ENCODE results near the gene DCK. TPM values are rescaled to one million over a fixed set of nuclear protein-coding genes. Genes with fewer than 3 reads are reported as not detected.
"Not testable (repeated sequence)": the region's sequence is repeated elsewhere in the genome, so short reads cannot be mapped to it uniquely, and the experiment has no call there.

DCK gene
- total RNA-seq, 6 experiments from 2014 or later: 1.9 to 7.2 (median 3.6) TPM

DNA sequence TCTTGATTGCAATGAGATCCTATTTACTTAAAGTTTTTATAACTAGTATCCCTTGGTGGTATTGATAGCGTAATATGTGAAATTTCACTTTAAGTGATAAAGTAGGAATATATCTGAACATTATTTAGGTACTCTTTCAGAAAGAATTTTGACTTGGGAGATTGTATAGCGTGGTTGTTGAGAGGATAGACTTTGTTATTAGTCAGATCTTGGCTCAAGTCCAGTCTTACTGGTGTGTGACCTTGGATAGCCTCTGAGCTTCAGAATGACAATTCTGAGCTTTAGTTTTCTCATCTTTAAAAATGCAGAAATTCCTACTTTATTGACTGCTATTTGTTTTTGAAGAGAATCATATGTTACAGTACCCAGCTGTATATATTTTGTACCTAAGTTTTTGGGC lies 32.6 kb downstream of the DCK start:
- Histone ChIP-seq H3K4me1 (peaks cover 0 to 12% (median 0%) of the 10 kb centered on the region in 4 donors), H3K36me3 (no peaks in the 10 kb centered on the region), H3K27me3 (no peaks in the 10 kb centered on the region), H3K4me3 (no peak overlapping the region), H3K27ac (no peak overlapping the region), H3K9me3 (no peaks in the 10 kb centered on the region)
- intact Hi-C loops (cut with DNase I): no loop called here
- TF ChIP-seq, protein P1, sequence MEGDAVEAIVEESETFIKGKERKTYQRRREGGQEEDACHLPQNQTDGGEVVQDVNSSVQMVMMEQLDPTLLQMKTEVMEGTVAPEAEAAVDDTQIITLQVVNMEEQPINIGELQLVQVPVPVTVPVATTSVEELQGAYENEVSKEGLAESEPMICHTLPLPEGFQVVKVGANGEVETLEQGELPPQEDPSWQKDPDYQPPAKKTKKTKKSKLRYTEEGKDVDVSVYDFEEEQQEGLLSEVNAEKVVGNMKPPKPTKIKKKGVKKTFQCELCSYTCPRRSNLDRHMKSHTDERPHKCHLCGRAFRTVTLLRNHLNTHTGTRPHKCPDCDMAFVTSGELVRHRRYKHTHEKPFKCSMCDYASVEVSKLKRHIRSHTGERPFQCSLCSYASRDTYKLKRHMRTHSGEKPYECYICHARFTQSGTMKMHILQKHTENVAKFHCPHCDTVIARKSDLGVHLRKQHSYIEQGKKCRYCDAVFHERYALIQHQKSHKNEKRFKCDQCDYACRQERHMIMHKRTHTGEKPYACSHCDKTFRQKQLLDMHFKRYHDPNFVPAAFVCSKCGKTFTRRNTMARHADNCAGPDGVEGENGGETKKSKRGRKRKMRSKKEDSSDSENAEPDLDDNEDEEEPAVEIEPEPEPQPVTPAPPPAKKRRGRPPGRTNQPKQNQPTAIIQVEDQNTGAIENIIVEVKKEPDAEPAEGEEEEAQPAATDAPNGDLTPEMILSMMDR (IDR thresholded peaks at IDR 0.05): no peak
- TF ChIP-seq POLR2A (IDR thresholded peaks at IDR 0.05): no peak
- WGBS (ENCODE audit: insufficient coverage, low coverage, low lambda C conversion rate, missing lambda C conversion rate): 47% methylated on average over 2 of the region's 2 CpGs
- no peak for DNase-seq
- ATAC-seq: peak; percentile 78 to 91 (median 87)

DNA sequence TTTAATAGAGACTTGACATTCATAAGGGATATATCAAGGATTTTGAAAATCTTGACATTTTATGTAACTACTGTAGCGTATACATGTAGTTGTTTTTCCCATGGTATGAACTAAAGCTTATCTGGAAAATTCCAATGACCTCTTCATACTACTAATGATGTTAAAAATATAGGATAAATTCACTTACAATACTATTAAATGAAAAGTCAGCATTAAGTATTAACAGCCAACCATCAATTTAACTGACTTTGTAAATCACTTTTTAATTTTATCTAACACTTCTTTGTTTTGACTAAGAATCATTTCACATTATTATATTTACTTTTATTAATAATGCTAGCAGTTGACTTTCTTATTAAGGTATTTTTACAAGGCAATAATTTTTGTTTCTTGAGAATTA lies 34.2 kb downstream of the DCK start:
- 100% methylated on average over 1 of the region's 1 CpG for WGBS (ENCODE audit: insufficient coverage, low coverage, low lambda C conversion rate, missing lambda C conversion rate)
- no peak for ATAC-seq
- DNase-seq: no peak
- Histone ChIP-seq H3K4me3 (no peak overlapping the region), H3K36me3 (no peaks in the 10 kb centered on the region), H3K4me1 (peaks cover 0 to 12% (median 0%) of the 10 kb centered on the region in 4 donors), H3K27ac (no peak overlapping the region), H3K27me3 (no peaks in the 10 kb centered on the region), H3K9me3 (no peaks in the 10 kb centered on the region)
- intact Hi-C loops (cut with DNase I): no loop called here
- TF ChIP-seq POLR2A (IDR thresholded peaks at IDR 0.05): no peak
- TF ChIP-seq, protein P1 (IDR thresholded peaks at IDR 0.05): no peak

DNA sequence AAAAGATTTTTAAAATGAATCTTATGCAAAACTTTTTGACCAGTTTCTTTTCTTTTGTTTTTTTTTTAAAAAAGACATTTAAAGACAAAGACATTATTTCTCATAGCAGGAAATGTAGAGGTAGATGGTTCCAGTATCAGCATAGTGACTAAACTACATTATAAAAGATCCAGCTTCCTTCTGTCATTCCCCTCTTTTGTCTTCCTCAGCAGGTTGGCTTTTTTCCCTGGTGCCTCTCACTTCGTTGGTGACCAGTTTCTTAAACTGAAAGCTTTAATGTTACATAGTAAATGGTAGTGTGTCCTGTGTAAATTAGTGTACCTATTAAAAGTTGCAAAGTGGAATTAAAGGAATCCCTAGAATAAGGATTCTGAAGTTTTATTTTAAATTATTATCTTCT lies 36.1 kb downstream of the DCK start:
- no peak for ATAC-seq
- TF ChIP-seq POLR2A (IDR thresholded peaks at IDR 0.05): no peak
- TF ChIP-seq, protein P1 (IDR thresholded peaks at IDR 0.05): no peak
- no peaks in the 10 kb centered on the region for H3K36me3 ChIP-seq

DNA sequence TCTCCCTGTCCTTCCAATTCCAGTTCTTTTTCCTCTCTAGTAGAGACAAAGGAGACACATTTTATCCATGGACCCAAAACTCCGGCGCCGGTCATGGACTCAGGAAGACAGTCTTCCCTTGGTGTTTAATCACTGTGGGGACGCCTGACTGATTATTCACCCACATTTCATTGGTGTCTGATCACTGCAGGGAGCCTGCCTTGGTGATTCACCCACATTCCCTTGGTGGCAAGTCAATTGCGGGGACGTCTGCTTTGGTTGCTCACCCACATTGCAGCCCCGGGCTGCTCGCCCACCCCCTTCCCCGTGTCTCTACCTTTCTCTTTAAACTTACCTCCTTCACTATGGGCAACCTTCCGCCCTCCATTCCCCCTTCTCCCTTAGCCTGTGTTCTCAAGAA lies 38.7 kb downstream of the DCK start:
- intact Hi-C loops (cut with DNase I); H3K4me1 ChIP-seq; H3K9me3 ChIP-seq; DNase-seq; H3K36me3 ChIP-seq; H3K27me3 ChIP-seq; H3K27ac ChIP-seq; ATAC-seq; H3K4me3 ChIP-seq: not testable (repeated sequence)
- WGBS (ENCODE audit: insufficient coverage, low coverage, low lambda C conversion rate, missing lambda C conversion rate): 100% methylated on average over 7 of the region's 10 CpGs

More for the DNA sequence above, 36.1 kb downstream of the DCK start:
- no peaks in the 10 kb centered on the region for H3K9me3 ChIP-seq
- no peaks in the 10 kb centered on the region for H3K27me3 ChIP-seq
- H3K4me3 ChIP-seq: no peak overlapping the region
- 70% methylated on average over 1 of the region's 1 CpG for WGBS (ENCODE audit: insufficient coverage, low coverage, low lambda C conversion rate, missing lambda C conversion rate)
- peaks cover 0 to 12% (median 0%) of the 10 kb centered on the region in 4 donors for H3K4me1 ChIP-seq
- no peak overlapping the region for H3K27ac ChIP-seq
- intact Hi-C loops (cut with DNase I): no loop called here
- DNase-seq: no peak

DNA sequence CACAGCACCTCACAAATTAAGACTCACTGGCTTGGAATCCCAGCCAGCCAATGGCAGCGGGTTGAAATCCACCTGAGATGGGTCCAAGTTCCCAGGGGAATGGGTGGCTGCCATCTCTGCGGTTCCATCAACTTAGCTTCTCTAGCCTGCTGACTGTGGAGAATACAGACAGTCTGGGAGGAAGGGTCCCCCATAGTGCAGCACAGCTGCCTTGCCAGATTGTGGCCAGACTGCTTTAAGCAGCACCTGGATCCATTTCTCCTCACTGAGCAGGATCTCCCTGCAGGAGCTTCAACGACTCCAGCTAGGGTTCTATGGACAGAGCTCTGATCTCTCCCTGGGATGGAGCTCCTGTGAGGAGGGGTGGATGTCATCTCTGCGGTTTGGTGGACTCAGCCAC lies 51.8 kb downstream of the DCK start:
- H3K9me3 ChIP-seq: no peaks in the 10 kb centered on the region
- no CpG with 5 or more reads among the region's 4 CpGs for WGBS (ENCODE audit: insufficient coverage, low coverage, low lambda C conversion rate, missing lambda C conversion rate)

More for the DNA sequence above, 51.8 kb downstream of the DCK start:
- TF ChIP-seq, protein P1 (IDR thresholded peaks at IDR 0.05): no peak
- TF ChIP-seq POLR2A (IDR thresholded peaks at IDR 0.05): no peak
- no peaks in the 10 kb centered on the region for H3K36me3 ChIP-seq
- no peaks in the 10 kb centered on the region for H3K27me3 ChIP-seq
- DNase-seq (no peak), ATAC-seq (no peak)
- no peak overlapping the region for H3K4me3 ChIP-seq
- H3K4me1 ChIP-seq: no peaks in the 10 kb centered on the region
- intact Hi-C loops (cut with DNase I): no loop called here
- no peak overlapping the region for H3K27ac ChIP-seq
